ENCODE measurements around the gene RXFP4.

The RXFP4 gene

GRCh38 chr1:155946633-155947219 is 5.3 kb downstream of the RXFP4 start:
- TF ChIP-seq CTCF (IDR thresholded peaks at IDR 0.05; ENCODE audit: borderline replicate concordance, control extremely low read depth, extremely low read depth, insufficient read depth, missing control alignments): no peak
- in situ Hi-C loops (cut with MboI; ENCODE audit: low sequenced_read_pairs, unreplicated experiment): no loop called here
- DNase-seq (ENCODE audit: low spot score): no peak

- in situ Hi-C loops (cut with MboI; ENCODE audit: low sequenced_read_pairs, unreplicated experiment): no loop called here
- no peak for DNase-seq (ENCODE audit: low spot score)
- TF ChIP-seq CTCF (IDR thresholded peaks at IDR 0.05; ENCODE audit: borderline replicate concordance, control extremely low read depth, extremely low read depth, insufficient read depth, missing control alignments): no peak
These were observed 5.9 kb downstream of the RXFP4 start for GRCh38 chr1:155947292-155947691.

GRCh38 chr1:155947741-155948140 is 6.3 kb downstream of the RXFP4 start:
- no peak for TF ChIP-seq CTCF (IDR thresholded peaks at IDR 0.05; ENCODE audit: borderline replicate concordance, control extremely low read depth, extremely low read depth, insufficient read depth, missing control alignments)
- in situ Hi-C loops (cut with MboI; ENCODE audit: low sequenced_read_pairs, unreplicated experiment): no loop called here
- no peak for DNase-seq (ENCODE audit: low spot score)

GRCh38 chr1:155950829-155951228 is 9.4 kb downstream of the RXFP4 start:
- in situ Hi-C loops (cut with MboI; ENCODE audit: low sequenced_read_pairs, unreplicated experiment): no loop called here
- TF ChIP-seq CTCF (IDR thresholded peaks at IDR 0.05; ENCODE audit: borderline replicate concordance, control extremely low read depth, extremely low read depth, insufficient read depth, missing control alignments): no peak
- no peak for DNase-seq (ENCODE audit: low spot score)

GRCh38 chr1:155951753-155952504 is 10.5 kb downstream of the RXFP4 start:
- no peak for DNase-seq (ENCODE audit: low spot score)
- no peak for TF ChIP-seq CTCF (IDR thresholded peaks at IDR 0.05; ENCODE audit: borderline replicate concordance, control extremely low read depth, extremely low read depth, insufficient read depth, missing control alignments)
- in situ Hi-C loops (cut with MboI; ENCODE audit: low sequenced_read_pairs, unreplicated experiment): no loop called here

- in situ Hi-C loops (cut with MboI; ENCODE audit: low sequenced_read_pairs, unreplicated experiment): no loop called here
- DNase-seq (ENCODE audit: low spot score): no peak
- TF ChIP-seq CTCF (IDR thresholded peaks at IDR 0.05; ENCODE audit: borderline replicate concordance, control extremely low read depth, extremely low read depth, insufficient read depth, missing control alignments): no peak
These were observed 11.1 kb downstream of the RXFP4 start for GRCh38 chr1:155952505-155952890.
